ENCODE results near the gene FRYL.

The FRYL gene

DNA sequence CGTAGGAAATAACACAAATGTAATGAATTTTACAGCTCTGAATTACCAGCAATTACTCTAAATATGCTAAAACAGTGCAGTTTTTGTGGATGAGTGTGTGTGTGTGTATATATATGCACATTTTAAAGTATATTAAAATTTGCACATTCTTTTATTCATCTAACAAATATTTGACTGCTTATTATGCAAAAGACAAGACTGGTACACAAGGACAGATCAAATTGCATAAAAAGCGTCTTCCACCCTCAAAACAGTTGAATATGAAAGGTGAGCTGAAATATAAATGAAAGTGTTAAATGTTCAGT is 276.1 kb downstream of the FRYL start:
- TF ChIP-seq, protein P1, sequence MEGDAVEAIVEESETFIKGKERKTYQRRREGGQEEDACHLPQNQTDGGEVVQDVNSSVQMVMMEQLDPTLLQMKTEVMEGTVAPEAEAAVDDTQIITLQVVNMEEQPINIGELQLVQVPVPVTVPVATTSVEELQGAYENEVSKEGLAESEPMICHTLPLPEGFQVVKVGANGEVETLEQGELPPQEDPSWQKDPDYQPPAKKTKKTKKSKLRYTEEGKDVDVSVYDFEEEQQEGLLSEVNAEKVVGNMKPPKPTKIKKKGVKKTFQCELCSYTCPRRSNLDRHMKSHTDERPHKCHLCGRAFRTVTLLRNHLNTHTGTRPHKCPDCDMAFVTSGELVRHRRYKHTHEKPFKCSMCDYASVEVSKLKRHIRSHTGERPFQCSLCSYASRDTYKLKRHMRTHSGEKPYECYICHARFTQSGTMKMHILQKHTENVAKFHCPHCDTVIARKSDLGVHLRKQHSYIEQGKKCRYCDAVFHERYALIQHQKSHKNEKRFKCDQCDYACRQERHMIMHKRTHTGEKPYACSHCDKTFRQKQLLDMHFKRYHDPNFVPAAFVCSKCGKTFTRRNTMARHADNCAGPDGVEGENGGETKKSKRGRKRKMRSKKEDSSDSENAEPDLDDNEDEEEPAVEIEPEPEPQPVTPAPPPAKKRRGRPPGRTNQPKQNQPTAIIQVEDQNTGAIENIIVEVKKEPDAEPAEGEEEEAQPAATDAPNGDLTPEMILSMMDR (conservative IDR thresholded peaks at IDR 0.05; ENCODE audit: control insufficient read depth, insufficient read depth, low read depth, low read length): no peak
- no peak overlapping the region for H3K4me3 ChIP-seq (ENCODE audit: control insufficient read depth, low read depth, low read length)
- DNase-seq (ENCODE audit: low read depth): no peak

- TF ChIP-seq, protein P1 (conservative IDR thresholded peaks at IDR 0.05; ENCODE audit: control insufficient read depth, insufficient read depth, low read depth, low read length): no peak
- H3K4me3 ChIP-seq (ENCODE audit: control insufficient read depth, low read depth, low read length): no peak overlapping the region
- no peak for DNase-seq (ENCODE audit: low read depth)
These were observed 276.6 kb downstream of the FRYL start for GRCh38 chr4:48503233-48504025.

DNA sequence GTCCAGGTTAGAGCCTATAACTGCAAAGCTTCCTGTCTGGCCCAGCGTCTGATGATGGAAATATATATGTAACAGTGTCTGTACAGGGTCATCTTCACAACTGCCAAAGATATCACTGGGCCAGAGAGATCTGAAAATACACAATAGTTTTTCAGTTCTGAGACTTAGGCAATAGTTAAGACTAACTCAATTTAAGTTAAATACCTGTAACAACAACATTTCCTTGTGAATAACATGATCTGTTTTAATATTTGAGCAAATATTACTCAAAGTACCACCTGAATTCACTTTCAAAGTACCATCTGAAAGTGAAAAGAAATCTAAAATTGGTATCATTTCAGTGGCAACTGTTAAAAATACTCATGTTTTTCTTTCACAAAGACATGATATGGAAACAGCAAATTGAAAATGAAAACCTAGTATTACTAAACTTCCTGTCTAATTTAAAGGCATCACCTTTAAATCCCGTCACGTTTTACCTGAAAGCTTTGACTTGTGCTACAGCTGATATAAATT is 280.5 kb downstream of the FRYL start:
- no peak overlapping the region for H3K4me3 ChIP-seq (ENCODE audit: control insufficient read depth, low read depth, low read length)
- DNase-seq (ENCODE audit: low read depth): no peak
- TF ChIP-seq, protein P1 (conservative IDR thresholded peaks at IDR 0.05; ENCODE audit: control insufficient read depth, insufficient read depth, low read depth, low read length): no peak

- TF ChIP-seq, protein P1 (conservative IDR thresholded peaks at IDR 0.05; ENCODE audit: control insufficient read depth, insufficient read depth, low read depth, low read length): no peak
- H3K4me3 ChIP-seq (ENCODE audit: control insufficient read depth, low read depth, low read length): no peak overlapping the region
- no peak for DNase-seq (ENCODE audit: low read depth)
These were observed 281.2 kb downstream of the FRYL start for GRCh38 chr4:48498895-48499294.

DNA sequence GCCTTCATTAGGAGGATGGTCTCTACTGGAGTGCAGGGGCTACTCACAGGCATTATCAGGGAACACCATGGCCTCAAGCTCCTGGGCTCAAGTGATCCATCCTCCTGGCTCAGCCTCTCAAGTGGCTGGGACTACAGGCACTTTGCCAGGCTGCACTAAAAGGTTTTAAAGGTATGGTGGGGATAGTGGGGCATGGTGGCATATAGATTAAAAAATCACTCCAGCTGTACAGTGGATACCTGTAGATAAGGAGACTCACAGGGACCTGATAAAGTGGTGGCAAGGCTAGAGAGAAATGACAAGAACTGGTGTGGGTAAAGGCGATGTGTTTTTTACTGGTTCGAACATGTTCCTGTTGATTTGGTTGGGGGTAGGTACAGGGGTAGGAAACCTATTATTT is 284.1 kb downstream of the FRYL start:
- no peak overlapping the region for H3K4me3 ChIP-seq (ENCODE audit: control insufficient read depth, low read depth, low read length)
- no peak for DNase-seq (ENCODE audit: low read depth)
- TF ChIP-seq, protein P1 (conservative IDR thresholded peaks at IDR 0.05; ENCODE audit: control insufficient read depth, insufficient read depth, low read depth, low read length): no peak

DNA sequence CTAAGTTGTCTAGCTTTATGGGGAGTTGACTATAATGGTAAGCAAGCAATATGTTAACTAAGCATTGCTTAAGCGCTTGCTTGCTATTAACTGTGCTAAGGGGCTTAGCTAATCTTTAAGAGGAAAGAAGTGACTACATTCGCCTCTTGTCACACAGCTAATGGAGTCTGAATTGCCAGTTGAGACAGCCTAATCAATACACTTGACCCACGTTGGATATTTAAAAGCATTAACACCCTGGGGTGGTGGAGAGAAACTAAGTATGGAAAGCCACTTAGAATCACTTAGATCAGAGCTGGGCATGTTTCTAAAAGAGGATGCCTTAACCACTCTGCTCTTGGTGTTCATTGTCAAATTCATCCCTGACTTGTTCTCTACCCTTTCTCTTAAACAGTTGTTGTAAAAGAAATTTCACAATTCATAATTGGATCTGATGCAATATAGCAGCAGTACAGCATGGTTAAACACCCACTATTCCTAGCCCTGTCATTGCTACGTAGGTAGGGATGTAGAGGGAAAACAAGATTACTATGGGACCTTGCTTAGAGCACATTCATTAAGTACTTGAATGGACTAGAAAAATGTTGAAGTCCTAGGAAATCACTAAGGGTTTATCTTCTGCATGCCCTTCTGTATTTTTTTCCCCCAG is 286.5 kb downstream of the FRYL start:
- DNase-seq (ENCODE audit: low read depth): peak; percentile 7
- TF ChIP-seq, protein P1 (conservative IDR thresholded peaks at IDR 0.05; ENCODE audit: control insufficient read depth, insufficient read depth, low read depth, low read length): no peak
- no peak overlapping the region for H3K4me3 ChIP-seq (ENCODE audit: control insufficient read depth, low read depth, low read length)

Measured in fibroblast of mammary gland (primary cell).